Neural crest cell (in vitro differentiated cells): ENCODE data around the gene PTCD2. TPM values are rescaled to one million over a fixed set of nuclear protein-coding genes. Genes with fewer than 3 reads are reported as not detected.

Experiments used
- DNase-seq: peaks from one replicate; pipeline ENCODE4 v3.0.0; 2021; ENCODE audit warnings: low read depth, mixed read lengths, low spot score
- H3K27ac Mint-ChIP-seq: one replicate; pipeline ENCODE4 v1.8.0; 2021; ENCODE audit warnings: mild to moderate bottlenecking, mixed read lengths; ENCODE audit not compliant: unreplicated experiment
- H3K27me3 Mint-ChIP-seq: 2 replicates; pipeline ENCODE4 v1.8.0; 2021; ENCODE audit warnings: low read depth, mild to moderate bottlenecking, mixed read lengths
- H3K36me3 Mint-ChIP-seq: 2 replicates; pipeline ENCODE4 v1.8.0; 2021; ENCODE audit warnings: low read depth, mild to moderate bottlenecking, mixed read lengths
- H3K4me1 Mint-ChIP-seq: 2 replicates; pipeline ENCODE4 v1.8.0; 2021; ENCODE audit warnings: mixed read lengths
- H3K4me3 Mint-ChIP-seq: one replicate; pipeline ENCODE4 v1.8.0; 2021; ENCODE audit warnings: mild to moderate bottlenecking, mixed read lengths
- H3K9me3 Mint-ChIP-seq: 2 replicates; pipeline ENCODE4 v1.8.0; 2021; ENCODE audit warnings: mixed read lengths
- CTCF ChIP-seq: fragments of 200-600 bp; sonication (generic); conservative IDR thresholded peaks from 2 replicates; pipeline ENCODE4 v1.5.0; 2021; ENCODE audit warnings: antibody characterized with exemption, mild to moderate bottlenecking
- total RNA-seq: library from RNA; stranded (reverse); gene quantifications from 2 replicates; pipeline ENCODE4 v1.2.1, GENCODE V29; 2021

The PTCD2 gene
- total RNA-seq, 1 donor from 2014 or later = 13.6 TPM

GRCh38 chr5:72366324-72366976 lies 46.3 kb downstream of the PTCD2 start:
- peak; percentile 52 for DNase-seq
- Mint-ChIP-seq H3K36me3 (peaks cover 9% of the 10 kb centered on the region), H3K4me1 (peaks cover 30% of the 10 kb centered on the region), H3K27me3 (no peaks in the 10 kb centered on the region), H3K27ac (no peak overlapping the region), H3K4me3 (no peak overlapping the region), H3K9me3 (no peaks in the 10 kb centered on the region)
- TF ChIP-seq CTCF = peak; percentile 84

GRCh38 chr5:72368271-72368670 lies 48.1 kb downstream of the PTCD2 start:
- Mint-ChIP-seq H3K4me3 (no peak overlapping the region), H3K9me3 (no peaks in the 10 kb centered on the region), H3K27me3 (no peaks in the 10 kb centered on the region), H3K27ac (no peak overlapping the region), H3K4me1 (peaks cover 25% of the 10 kb centered on the region), H3K36me3 (no peaks in the 10 kb centered on the region)
- TF ChIP-seq CTCF = no peak
- DNase-seq = no peak

GRCh38 chr5:72369301-72369700 lies 49.1 kb downstream of the PTCD2 start:
- TF ChIP-seq CTCF = no peak
- no peak overlapping the region for H3K27ac Mint-ChIP-seq
- no peaks in the 10 kb centered on the region for H3K27me3 Mint-ChIP-seq
- peaks cover 19% of the 10 kb centered on the region for H3K4me1 Mint-ChIP-seq
- no peak overlapping the region for H3K4me3 Mint-ChIP-seq
- no peak for DNase-seq
- H3K9me3 Mint-ChIP-seq = no peaks in the 10 kb centered on the region
- H3K36me3 Mint-ChIP-seq = peaks cover 3% of the 10 kb centered on the region

GRCh38 chr5:72369711-72370110 lies 49.5 kb downstream of the PTCD2 start:
- H3K36me3 Mint-ChIP-seq = peaks cover 3% of the 10 kb centered on the region
- DNase-seq = no peak
- peak overlapping the region; percentile 69 for H3K27ac Mint-ChIP-seq
- no peaks in the 10 kb centered on the region for H3K27me3 Mint-ChIP-seq
- peaks cover 15% of the 10 kb centered on the region for H3K4me1 Mint-ChIP-seq
- TF ChIP-seq CTCF = no peak
- no peak overlapping the region for H3K4me3 Mint-ChIP-seq
- no peaks in the 10 kb centered on the region for H3K9me3 Mint-ChIP-seq

- TF ChIP-seq CTCF = no peak
- DNase-seq = no peak
- Mint-ChIP-seq H3K27me3 (no peaks in the 10 kb centered on the region), H3K36me3 (peaks cover 5% of the 10 kb centered on the region), H3K4me3 (no peak overlapping the region), H3K4me1 (no peaks in the 10 kb centered on the region), H3K27ac (no peak overlapping the region), H3K9me3 (peaks cover 4% of the 10 kb centered on the region)
These were observed 52.2 kb downstream of the PTCD2 start for GRCh38 chr5:72372331-72372730.
